HL-60/S4 (cell line): ENCODE data around the gene RASA4B.
"Not testable (repeated sequence)": the region's sequence is repeated elsewhere in the genome, so short reads cannot be mapped to it uniquely, and the experiment has no call there.

Experiments used
- in situ Hi-C: fragments of 300-500 bp; cut with MboI; formaldehyde crosslinking; loops from 2 replicates; pipeline ENCODE4 v1.14.3; 2022; ENCODE audit warnings: low sequenced_read_pairs

Gene RASA4B

GRCh38 chr7:102474116-102474515 is 43.5 kb downstream of the RASA4B start:
- in situ Hi-C loops: not testable (repeated sequence)

- in situ Hi-C loops: no loop called here
These were observed 44.1 kb downstream of the RASA4B start for GRCh38 chr7:102473271-102473991.

- in situ Hi-C loops: no loop called here
These were observed 45.2 kb downstream of the RASA4B start for GRCh38 chr7:102472126-102473041.

GRCh38 chr7:102471791-102472125 is 45.8 kb downstream of the RASA4B start:
- in situ Hi-C loops: no loop called here

- in situ Hi-C loops: no loop called here
These were observed 47.4 kb downstream of the RASA4B start for GRCh38 chr7:102469972-102470825.

DNA sequence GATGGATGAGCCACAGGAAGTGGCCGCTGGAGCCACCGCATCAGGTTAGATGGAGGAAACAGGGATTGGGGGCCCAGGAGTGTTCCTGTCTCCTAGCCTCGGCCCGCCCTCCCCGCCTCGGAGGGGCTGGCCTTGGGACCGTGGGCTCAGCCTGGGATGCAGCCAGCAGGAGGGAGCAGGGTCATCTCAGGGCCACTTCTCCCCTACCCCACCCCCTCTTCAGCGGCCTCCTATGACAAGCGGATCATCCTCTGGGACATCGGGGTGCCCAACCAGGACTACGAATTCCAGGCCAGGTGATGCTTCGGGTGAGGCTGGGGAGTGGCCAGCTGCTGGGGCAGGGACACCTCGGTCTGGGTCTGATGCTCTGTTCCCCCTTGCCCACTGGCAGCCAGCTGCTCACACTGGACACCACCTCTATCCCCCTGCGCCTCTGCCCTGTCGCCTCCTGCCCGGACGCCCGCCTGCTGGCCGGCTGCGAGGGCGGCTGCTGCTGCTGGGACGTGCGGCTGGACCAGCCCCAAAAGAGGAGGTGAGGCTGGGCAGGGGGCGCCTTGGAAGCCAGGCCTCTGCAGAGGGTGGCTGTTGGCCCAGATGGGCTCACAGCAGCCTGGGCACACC is 48.1 kb downstream of the RASA4B start:
- in situ Hi-C loops: no loop called here

DNA sequence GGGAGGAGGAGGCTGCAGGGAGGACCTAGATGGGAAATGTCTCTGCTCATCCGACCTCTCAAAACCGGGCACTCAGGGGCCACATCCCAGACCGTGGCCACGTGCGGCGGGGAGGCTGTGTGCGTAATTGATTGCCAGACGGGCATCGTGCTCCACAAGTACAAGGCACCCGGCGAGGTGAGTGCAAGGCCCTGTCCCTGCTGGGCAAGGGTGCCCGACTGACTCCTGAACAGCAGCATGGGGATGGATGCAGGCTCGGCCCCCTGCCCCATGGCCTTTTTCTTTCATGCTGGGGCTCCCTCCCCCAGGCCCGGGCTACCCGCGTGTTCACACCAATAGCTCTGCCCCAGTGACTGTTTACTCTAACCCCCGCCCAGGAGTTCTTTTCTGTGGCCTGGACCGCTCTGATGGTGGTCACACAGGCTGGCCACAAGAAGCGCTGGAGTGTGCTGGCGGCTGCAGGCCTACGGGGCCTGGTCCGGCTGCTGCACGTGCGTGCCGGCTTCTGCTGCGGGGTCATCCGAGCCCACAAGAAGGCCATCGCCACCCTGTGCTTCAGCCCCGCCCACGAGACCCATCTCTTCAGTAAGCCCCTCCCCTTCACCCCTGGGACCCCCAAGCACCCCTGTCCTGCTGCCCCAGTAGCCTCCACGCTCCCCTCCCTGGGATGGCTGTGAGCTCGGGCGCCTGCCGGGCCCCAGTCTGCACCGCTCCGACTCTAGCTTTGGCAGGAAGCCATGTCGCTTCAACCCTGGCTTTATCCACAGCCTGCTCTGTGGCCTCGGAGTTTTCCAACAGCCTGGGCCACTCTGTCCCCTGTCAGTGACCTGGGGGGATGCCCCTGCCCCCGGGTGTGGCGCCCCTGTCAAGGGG is 48.9 kb downstream of the RASA4B start:
- in situ Hi-C loops: no loop called here

GRCh38 chr7:102467581-102468477 is 49.7 kb downstream of the RASA4B start:
- in situ Hi-C loops: no loop called here

DNA sequence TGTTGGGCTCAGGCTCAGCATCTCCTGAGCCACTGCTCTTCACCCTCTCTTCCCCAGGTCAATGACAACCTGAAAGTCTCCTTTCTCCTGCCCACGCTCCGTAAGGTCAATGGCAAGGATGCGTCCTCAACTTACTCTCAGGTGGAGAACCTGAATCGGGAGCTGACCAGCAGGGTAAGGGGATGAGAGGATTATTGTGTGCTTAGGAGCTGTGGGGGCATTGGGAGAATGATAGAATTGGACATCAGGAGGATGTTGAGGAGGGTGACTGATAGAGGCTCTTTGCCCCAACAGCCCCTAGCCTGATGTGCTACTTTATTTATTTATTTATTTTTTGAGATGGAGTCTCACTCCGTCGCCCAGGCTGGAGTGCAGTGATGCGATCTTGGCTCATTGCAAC is 51.5 kb downstream of the RASA4B start:
- in situ Hi-C loops: no loop called here

DNA sequence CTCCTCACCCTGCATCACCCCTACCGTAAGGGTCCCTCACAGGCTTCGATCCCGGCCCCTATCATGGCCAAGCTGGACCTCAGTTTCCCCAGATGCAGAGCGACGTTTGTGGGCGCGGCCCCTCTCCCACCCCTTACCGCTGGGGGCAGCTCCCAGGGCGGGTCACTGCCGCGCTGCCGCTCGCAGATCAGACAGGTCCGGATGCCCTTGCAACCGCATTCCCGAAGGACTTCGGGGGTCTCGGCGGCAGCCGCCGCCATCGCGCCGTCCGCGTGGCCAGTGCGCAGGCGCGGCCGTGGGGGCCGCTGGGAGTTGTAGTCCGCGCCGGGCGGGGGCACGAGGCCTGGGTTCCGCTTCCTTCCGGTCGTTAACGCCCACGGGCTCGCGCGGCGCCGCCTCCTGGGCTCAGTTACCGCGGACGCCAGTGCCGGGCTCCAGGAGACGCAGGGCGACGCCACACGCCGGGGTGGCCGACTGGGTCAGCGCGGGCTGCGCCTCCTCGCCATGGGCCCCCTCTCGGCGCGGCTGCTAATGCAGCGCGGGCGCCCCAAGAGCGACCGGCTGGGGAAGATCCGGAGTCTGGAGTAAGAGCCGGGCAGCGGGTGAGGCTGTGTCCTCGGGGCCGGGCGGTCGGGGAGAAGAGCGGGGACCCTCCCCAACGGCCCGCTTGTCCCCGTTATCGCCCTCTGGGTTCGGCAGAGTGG is 52.8 kb downstream of the RASA4B start, which contains the start of the genes ALKBH4 and LRWD1:
TSS of gene ALKBH4 (minus strand) at position 287 of the 704 bp plus-strand sequence. CDS start at position 260, 27 bp downstream.
TSS of gene LRWD1 (plus strand) at position 408 of the 704 bp plus-strand sequence. CDS start at position 505, 97 bp downstream.
- in situ Hi-C loops: no loop called here

DNA sequence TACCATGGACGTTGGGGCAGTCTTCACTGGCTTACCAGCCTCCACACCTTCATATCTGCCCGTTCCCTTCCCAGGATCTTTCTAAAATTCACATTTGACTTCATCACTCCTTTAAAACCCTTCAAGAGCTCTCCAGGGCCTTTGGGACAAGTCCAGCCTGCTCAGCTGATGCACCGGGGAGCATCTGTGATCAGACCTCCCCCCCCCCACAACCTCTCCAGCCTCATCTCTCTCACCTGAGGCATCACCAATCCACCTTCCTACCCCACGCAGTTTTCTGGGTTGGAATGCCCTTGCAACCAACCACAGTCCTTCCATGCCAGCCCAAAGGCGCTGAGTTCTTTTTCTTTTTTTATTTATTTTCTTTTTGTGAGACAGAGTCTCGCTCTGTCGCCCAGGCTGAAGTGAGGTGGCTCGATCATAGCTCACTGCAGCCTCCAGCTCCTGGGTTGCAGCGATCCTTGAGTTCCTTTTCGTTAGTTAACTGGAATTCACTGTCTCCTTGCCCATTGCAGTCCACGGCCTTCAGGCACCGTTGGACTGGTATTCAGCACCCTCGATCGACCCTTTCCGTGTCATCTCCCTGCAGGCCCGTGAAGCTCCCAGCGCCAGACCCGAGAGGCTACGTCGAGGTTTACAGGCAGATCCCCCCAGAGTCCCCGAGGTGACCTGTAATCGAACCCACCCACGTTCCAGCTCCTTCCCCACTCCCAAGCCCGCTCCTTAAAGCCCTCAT is 53.6 kb downstream of the RASA4B start:
- in situ Hi-C loops: no loop called here

GRCh38 chr7:102460467-102460866 is 57.1 kb downstream of the RASA4B start:
- in situ Hi-C loops: no loop called here

DNA sequence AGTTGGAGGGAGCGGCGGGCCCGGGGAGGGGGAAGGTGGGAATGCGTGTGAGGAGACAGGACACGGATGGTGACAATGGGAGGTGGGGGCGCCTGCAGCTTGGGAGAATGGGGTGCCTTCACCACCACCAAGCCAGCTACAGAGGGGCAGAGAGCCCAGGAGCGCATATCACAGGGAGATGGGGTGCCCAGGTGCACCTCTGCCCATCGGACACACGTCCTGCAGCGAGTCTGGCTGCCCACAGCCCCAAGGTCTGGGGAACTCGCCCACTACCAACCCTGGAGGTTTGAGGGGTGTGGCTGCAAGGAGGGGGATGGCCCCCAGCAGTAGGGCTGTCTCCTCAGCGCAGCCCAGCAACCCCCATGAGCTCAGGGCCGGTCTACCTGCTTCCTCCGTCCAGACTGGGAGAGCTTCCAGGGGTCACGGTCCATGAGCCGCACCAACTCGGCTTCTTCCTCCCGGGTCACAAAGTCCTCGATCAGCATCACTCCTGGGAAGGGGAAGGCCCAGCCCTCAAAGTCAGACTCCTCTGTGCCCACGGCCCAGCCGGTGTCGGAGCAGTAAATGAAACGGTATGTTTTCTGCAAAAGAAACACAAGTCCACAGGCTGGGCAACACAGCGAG is 58.2 kb downstream of the RASA4B start:
- in situ Hi-C loops: no loop called here

DNA sequence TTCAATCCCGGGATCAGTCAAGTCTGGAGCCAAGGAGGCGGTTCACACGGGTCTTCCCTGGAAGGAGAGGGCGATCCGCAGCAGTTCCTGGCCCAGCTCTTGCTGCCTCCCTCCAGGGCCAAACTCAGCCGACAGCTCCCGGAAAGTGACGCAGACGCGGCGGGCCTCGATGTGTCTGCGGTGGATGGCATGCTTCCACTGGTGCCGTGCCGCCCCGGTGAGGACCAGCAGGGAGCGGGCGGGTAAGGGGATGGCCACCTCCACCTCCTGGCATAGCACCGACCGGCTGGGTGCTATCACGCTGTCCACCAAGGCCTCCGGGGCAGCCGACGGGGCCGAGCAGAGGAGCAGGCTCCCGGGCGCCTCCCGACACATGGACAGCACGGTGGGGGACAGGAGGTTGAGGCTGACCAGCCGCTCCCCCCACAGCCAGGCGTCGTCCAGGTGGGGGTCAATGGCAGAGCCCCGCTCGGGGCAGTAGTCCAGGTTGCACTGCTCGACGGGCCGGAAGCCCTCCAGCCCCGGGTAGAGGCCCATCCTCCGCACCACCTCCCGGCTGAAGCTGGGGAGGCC is 60.1 kb downstream of the RASA4B start:
- in situ Hi-C loops: no loop called here

DNA sequence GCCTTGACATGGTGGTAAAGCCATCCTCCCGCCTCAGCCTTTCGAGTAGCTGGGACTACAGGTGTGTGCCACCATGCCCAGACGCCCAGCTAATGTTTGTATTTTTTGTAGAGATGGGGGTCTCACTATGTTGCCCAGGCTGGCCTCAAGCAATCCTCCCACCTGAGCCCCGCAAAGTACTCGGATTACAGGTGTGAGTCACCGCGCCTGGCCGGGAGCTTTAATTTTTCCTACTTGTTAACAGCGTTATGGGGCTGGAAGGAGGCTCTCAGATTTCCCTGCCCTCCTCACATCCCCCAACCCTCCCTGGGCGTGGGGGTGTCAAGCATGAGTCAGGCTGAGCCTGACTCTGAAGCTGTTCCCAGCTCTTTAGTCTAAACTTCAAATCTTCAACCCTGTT is 61.2 kb downstream of the RASA4B start:
- in situ Hi-C loops: no loop called here

DNA sequence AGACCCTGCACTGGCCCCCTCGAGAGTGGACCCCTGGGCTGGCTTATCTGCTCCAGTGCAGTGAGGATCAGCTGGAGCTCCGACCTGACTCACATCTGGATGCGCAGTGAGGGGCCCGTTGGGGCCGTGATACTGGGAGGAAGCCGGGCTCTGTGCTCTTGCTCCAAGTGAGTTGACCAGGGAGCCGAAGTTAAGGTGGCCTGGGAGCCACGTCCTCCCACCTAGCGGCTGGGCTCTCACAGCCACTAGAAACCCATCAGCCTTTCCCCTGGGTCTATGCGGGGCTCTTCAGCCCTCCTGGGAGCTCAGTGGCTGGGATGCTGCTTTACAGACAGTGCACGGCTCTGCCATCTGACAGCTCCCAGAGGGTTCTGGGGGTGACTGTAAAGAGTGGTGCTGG is 62.0 kb downstream of the RASA4B start:
- in situ Hi-C loops: no loop called here

GRCh38 chr7:102454932-102455331 is 62.6 kb downstream of the RASA4B start:
- in situ Hi-C loops: not testable (repeated sequence)
